Heart left ventricle (tissue), 13 donors: ENCODE measurements around the gene CACNA1C.

Experiments used
- CTCF ChIP-seq, 12 donors: fragments of 200-600 bp; sonication (generic) in 4 of 12; IDR thresholded peaks; one replicate each; pipeline versions ENCODE4 v1.5.0 to v1.8.0; 2018 to 2022; ENCODE audit warnings: antibody characterized with exemption in 12 of 12, mild to moderate bottlenecking in 5 of 12
- POLR2A ChIP-seq, 2 donors: fragments of 450-650 bp; IDR thresholded peaks; one replicate each; pipeline ENCODE4 v1.6.1; 2017; ENCODE audit warnings: antibody characterized with exemption in 2 of 2, mild to moderate bottlenecking in 2 of 2, moderate library complexity in 2 of 2
- donor health status: ischemic (EF 13 %, LVEDD 7.1; RV severe dilation, severe dysfunction).
- donor health status: DM: no; HTN: yes; CAD: no.
- donor health status: DM: no; HTN: no; CAD: no.
- donor health status: ischemic (EF 25% LVEDD 6.9; RV normal size, moderate dysfunction).
- donor health status: ischemic (EF 25% LVEDD 5.7; RV mildly dilated, moderate dysfunction).
- donor health status: ischemic (EF 35%, LVEDD 5.7; RV mildly dilated, moderate dysfunction).
- donor health status: nonischemic (EF 11% LVEDD 7.7; RV severe dilation, severe dysfunction).
- donor health status: DM: yes; HTN: yes; CAD: no.
- donor health status: PGD.
- donor health status: ischemic (EF 29% LVEDD 5.4; RV normal size, mild dysfunction).
- donor health status: nonischemic (EF 23%, LVEDD 6.1; RV moderate dilation, normal function).

- TF ChIP-seq CTCF (IDR thresholded peaks at IDR 0.05) (no peak), POLR2A (IDR thresholded peaks at IDR 0.05) (no peak)
Measured at GRCh38 chr12:2101771-2102170, 49.0 kb downstream of the CACNA1C start.
